SK-N-MC (cell line): ENCODE results near the gene ZNF500.

Experiments
- DNase-seq: peaks from one replicate; pipeline ENCODE4 v3.0.0-alpha.2; 2011; ENCODE audit warnings: low read depth, low spot score
- H3K27ac ChIP-seq: fragments of 200-600 bp; sonication (generic); 2 replicates; pipeline ENCODE4 v1.5.1; 2016; ENCODE audit warnings: mixed run types
- H3K36me3 ChIP-seq: fragments of 200-600 bp; sonication (generic); 2 replicates; pipeline ENCODE4 v1.6.1; 2017; ENCODE audit warnings: antibody characterized with exemption, low read length, mixed read lengths; ENCODE audit not compliant: insufficient read depth
- H3K4me3 ChIP-seq: fragments of 200-600 bp; sonication (generic); 2 replicates; pipeline ENCODE4 v1.5.1; 2016
- H3K9ac ChIP-seq: fragments of 200-600 bp; sonication (generic); 2 replicates; pipeline ENCODE4 v1.8.0; 2017; ENCODE audit warnings: mixed run types, mixed read lengths; ENCODE audit not compliant: insufficient read length
- H3K9me3 ChIP-seq: fragments of 200-600 bp; sonication (generic); 2 replicates; pipeline ENCODE4 v1.6.1; 2017; ENCODE audit warnings: low read depth, mild to moderate bottlenecking, antibody characterized with exemption, low read length, moderate library complexity, mixed read lengths
- EZH2 ChIP-seq: fragments of 200-600 bp; sonication (generic); IDR thresholded peaks from one replicate; pipeline ENCODE4 v1.6.1; 2017; ENCODE audit warnings: antibody characterized with exemption
- FOXP2 ChIP-seq: optimal IDR thresholded peaks from 2 replicates; pipeline ENCODE3; 2011; ENCODE audit warnings: mild to moderate bottlenecking, moderate library complexity; ENCODE audit not compliant: insufficient read depth; ENCODE audit errors: extremely low read length, control extremely low read depth
- POLR2AphosphoS5 ChIP-seq: IDR thresholded peaks from 2 replicates; pipeline ENCODE4 v1.6.1; 2012; ENCODE audit warnings: mild to moderate bottlenecking, low read depth, low read length, borderline replicate concordance

The ZNF500 gene

DNA sequence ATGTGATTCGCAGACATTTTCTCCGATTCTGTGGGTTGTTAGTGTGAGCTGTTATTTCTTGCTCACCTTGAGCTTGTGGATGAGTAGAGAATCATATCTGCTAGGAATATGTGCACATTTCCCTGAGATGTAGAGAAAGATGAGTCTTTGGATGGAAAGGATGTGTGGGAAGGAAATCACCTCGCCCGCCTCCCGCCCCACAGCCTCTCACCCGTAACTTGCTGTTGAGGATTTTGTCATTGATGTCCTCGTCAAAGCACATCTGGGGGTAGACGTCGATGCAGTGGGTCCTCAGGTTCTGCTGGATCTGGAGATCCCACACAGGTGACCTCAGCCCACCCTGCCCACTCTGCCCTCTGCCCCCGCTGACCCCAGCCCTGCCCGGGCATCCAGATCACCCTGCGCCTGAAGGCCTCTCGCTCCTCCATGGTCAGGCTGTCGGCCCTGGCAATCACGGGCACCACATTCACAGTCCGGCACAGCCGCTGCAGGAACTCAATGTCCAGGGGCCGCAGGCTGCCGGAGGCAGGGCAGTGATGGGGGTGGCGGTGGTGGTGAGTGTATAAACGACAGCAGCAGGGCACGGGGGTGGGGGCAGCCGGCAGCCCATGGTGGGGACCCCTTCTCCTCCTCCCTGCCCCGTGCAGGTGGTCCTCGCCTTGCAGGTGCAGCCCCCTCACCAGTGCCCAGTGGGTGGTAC is 16.4 kb upstream of the ZNF500 start:
- Histone ChIP-seq H3K4me3 (no peak overlapping the region), H3K9me3 (no peaks in the 10 kb centered on the region), H3K27ac (no peak overlapping the region), H3K36me3 (no peaks in the 10 kb centered on the region), H3K9ac (no peak overlapping the region)
- TF ChIP-seq EZH2 (no peak), FOXP2 (no peak), POLR2AphosphoS5 (no peak)
- DNase-seq = no peak

DNA sequence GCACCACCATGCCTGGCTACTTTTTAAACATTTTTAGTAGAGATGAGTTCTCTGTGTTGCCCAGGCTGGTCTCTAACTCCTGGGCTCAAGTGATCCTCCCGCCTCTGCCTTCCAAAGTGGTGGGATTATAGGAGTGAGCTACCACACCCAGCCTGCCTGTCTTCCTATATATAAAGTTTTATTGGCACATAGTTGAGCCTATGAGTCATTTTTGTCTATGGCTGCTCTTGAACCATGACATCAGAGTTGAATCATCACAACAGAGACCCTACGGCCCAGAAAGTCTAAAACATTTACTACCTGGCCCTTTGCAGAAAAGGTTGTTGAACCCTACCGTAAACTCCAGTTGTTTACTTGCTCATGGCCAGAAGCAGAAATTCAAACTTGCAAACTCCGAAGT is 13.3 kb upstream of the ZNF500 start:
- no peak for DNase-seq
- H3K4me3 ChIP-seq = no peak overlapping the region
- no peaks in the 10 kb centered on the region for H3K36me3 ChIP-seq
- H3K9ac ChIP-seq = no peak overlapping the region
- no peak overlapping the region for H3K27ac ChIP-seq
- TF ChIP-seq EZH2 (no peak), POLR2AphosphoS5 (no peak), FOXP2 (no peak)
- H3K9me3 ChIP-seq = no peaks in the 10 kb centered on the region

DNA sequence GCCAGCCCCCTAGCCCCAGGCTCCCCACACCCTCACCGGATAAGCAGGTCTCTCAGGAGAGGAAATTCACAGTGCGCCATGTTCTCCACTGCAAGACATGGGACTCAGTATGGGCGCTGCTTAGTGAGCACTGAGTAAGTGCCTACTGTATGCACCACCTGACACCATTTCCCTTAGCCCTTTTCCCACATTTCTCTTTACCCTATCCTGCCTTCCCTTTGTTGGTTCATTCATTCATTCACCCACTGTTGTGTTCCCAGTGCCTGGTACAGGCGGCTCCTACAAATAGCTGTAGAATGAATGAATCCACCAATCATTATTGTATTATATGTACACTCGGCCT is 11.1 kb upstream of the ZNF500 start:
- Histone ChIP-seq H3K36me3 (no peaks in the 10 kb centered on the region), H3K9ac (no peak overlapping the region), H3K27ac (no peak overlapping the region), H3K4me3 (no peak overlapping the region), H3K9me3 (no peaks in the 10 kb centered on the region)
- TF ChIP-seq POLR2AphosphoS5 (no peak), EZH2 (no peak), FOXP2 (no peak)
- DNase-seq = no peak

DNA sequence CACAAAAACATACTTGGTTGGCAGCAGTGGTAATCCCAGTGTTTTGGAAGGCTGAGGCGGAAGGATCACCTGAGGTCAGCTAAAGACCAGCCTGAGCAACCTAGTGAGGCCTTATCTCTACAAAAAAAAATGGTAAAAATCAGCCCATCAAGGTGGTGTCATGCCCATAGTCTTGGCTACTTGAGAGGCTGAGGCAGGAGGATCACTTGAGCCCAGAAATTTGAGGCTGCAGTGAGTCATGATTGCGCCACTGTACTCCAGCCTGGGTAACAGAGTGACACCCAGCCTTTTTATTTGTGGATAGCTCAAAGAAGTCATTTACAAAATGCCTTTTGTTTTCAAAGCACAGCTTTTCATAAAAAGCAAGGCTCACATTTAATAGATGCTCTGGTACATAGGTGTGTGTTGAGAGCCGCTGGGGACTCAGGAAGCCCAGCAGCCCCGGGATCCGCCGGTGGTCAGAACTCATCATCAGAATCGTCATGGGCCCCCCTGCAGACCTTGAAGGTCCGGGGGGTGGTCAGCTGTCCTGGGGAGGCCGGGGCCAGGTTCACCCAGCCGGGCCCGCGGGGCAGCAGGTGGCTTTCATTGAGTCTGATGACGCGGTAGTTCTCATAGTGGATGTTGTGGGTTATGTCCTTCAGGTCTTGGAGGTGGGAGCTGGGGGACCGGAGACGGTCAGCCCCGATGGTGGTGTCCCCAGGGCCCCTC is 10.5 kb upstream of the ZNF500 start:
- no peak for DNase-seq
- Histone ChIP-seq H3K4me3 (no peak overlapping the region), H3K36me3 (no peaks in the 10 kb centered on the region), H3K9me3 (no peaks in the 10 kb centered on the region), H3K27ac (no peak overlapping the region), H3K9ac (no peak overlapping the region)
- TF ChIP-seq FOXP2 (no peak), EZH2 (no peak), POLR2AphosphoS5 (no peak)

DNA sequence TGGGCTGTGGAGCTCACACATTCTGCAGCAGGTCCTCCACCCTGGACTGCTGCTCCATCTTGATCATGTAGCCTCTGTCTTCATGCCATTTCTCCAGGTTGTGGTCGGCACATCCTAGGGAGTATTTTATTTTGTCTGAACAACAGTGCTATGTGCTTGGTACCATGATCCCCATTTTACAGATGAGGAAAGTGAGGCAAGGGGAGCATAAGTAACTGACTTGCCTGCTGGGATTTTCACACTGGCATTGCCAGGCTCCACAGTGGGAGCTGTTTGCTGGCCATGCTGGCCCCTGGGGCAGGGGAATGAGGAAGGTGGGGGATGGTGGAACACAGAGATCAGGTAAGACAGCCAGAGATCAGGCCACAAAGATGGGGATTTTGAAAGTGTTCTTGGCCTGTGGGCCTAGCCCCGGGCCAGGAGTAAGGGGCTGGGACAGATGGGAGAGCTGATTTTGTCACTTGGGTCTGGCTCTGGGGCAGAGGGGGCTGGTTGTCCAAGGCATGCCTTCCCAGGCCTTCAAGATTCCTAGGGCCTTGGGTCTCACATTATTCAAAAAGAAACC is 9.3 kb upstream of the ZNF500 start:
- TF ChIP-seq POLR2AphosphoS5 (no peak), EZH2 (no peak), FOXP2 (no peak)
- H3K9ac ChIP-seq = no peak overlapping the region

DNA sequence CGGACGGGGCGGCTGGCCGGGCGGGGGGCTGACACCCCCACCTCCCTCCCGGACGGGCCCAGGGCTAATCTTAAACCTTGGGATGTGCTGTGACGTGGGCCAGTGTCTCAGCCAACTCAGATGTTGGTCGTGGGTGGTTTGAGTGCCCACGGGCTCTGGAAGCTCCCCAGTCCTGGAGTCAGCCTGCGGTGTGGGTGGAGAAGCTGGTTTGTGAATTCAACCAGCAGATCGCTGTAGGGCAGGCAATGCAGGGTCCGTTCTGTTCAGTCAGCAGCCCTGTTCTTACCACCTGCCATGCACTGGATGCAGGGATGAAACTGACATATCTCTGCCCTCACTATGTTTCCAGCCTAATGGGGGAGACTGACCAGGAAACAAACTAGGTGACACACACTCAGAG is 8.0 kb upstream of the ZNF500 start:
- TF ChIP-seq EZH2 = no peak
- no peak for TF ChIP-seq FOXP2
- no peak overlapping the region for H3K4me3 ChIP-seq
- H3K9ac ChIP-seq = no peak overlapping the region
- DNase-seq = no peak
- no peaks in the 10 kb centered on the region for H3K9me3 ChIP-seq
- H3K36me3 ChIP-seq = no peaks in the 10 kb centered on the region
- H3K27ac ChIP-seq = no peak overlapping the region

More for the DNA sequence above, 9.3 kb upstream of the ZNF500 start:
- no peak for DNase-seq
- no peaks in the 10 kb centered on the region for H3K36me3 ChIP-seq
- no peaks in the 10 kb centered on the region for H3K9me3 ChIP-seq
- H3K27ac ChIP-seq = no peak overlapping the region
- H3K4me3 ChIP-seq = no peak overlapping the region

DNA sequence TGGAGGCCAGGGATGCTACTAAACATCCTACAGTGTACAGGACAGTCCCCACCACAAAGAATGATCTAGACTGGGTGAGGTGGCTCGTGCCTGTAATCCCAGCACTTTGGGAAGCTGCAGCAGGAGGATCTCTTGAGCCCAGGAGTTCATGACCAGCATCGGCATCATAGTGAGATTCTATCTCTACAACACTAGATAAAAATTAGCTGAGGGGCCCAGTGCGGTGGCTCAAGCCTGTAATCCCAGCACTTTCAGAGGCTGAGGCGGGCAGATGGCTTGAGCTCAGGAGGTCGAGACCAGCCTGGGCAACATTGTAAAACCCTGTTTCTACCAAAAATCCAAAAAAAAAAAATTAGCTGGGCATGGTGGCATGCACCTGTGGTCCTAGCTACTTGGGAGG is 5.4 kb upstream of the ZNF500 start:
- DNase-seq = no peak
- no peak overlapping the region for H3K27ac ChIP-seq
- H3K9me3 ChIP-seq = no peaks in the 10 kb centered on the region
- H3K36me3 ChIP-seq = no peaks in the 10 kb centered on the region
- no peak overlapping the region for H3K9ac ChIP-seq
- H3K4me3 ChIP-seq = no peak overlapping the region
- TF ChIP-seq POLR2AphosphoS5 = no peak
- TF ChIP-seq EZH2 = no peak
- TF ChIP-seq FOXP2 = no peak

DNA sequence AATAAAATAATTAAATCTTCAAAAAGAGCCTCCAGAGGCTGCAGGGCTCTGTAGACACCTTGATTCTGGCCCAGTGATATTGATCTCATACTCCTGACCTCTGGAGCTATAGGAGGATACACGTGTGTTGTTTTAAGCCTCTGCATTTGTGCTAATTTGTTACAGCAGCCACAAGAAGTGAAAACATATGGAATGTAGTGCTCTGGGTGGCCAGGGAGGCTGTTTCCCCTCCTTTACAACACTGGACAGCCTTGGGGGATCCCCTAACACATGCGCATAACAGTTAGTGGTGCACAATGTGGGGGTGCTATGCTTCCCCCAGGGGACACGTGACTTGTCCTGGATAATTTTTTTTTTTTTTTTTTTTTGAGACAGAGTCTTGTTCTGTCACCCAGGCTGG is 4.7 kb upstream of the ZNF500 start:
- Histone ChIP-seq H3K27ac (no peak overlapping the region), H3K36me3 (no peaks in the 10 kb centered on the region), H3K4me3 (no peak overlapping the region), H3K9me3 (no peaks in the 10 kb centered on the region), H3K9ac (no peak overlapping the region)
- TF ChIP-seq POLR2AphosphoS5 = no peak
- TF ChIP-seq EZH2 = no peak
- TF ChIP-seq FOXP2 = no peak
- no peak for DNase-seq

DNA sequence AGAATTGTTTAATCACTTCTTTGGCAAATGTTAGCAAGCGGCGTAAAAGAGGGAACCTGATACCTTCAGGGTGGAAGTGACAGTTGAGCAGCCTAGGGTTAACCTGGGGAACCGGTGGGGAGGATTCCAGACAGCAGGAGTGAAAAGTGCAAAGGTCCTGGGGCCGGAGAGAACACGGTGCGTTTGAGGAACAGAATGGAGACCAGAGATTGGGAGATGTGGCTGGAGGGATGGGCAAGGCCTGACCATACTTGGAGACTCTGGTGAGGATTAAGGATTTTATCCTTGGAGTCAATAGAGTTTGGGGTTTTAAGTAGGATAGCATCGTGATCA is 2.3 kb upstream of the ZNF500 start:
- H3K9me3 ChIP-seq = no peaks in the 10 kb centered on the region
- DNase-seq = no peak
- H3K27ac ChIP-seq = no peak overlapping the region
- TF ChIP-seq EZH2 = no peak
- no peak for TF ChIP-seq FOXP2
- no peak for TF ChIP-seq POLR2AphosphoS5
- H3K36me3 ChIP-seq = peaks cover 6% of the 10 kb centered on the region; the same call in 1 of the 2 replicates
- peak overlapping the region; percentile 60 for H3K9ac ChIP-seq
- H3K4me3 ChIP-seq = peak overlapping the region; percentile 82
